Neural cell (in vitro differentiated cells): Measurements from ENCODE around the gene NDUFAF4.

ENCODE experiments used
- CTCF ChIP-seq: fragments of 450-650 bp; IDR thresholded peaks from 2 replicates; pipeline ENCODE4 v1.5.1; 2014; ENCODE audit warnings: antibody characterized with exemption, mild to moderate bottlenecking, moderate library complexity; ENCODE audit not compliant: poor library complexity, severe bottlenecking
- EP300 ChIP-seq: fragments of 450-650 bp; conservative IDR thresholded peaks from 2 replicates; pipeline ENCODE4 v1.6.1; 2014; ENCODE audit warnings: antibody characterized with exemption, mild to moderate bottlenecking, moderate library complexity; ENCODE audit not compliant: poor library complexity, severe bottlenecking
- EZH2 ChIP-seq: fragments of 200-600, 300-800 bp; shearing (Covaris generic), sonication (generic); IDR thresholded peaks from 2 replicates; pipeline ENCODE4 v1.6.1; 2014; ENCODE audit warnings: antibody characterized with exemption, low read length, borderline replicate concordance, mild to moderate bottlenecking; ENCODE audit not compliant: insufficient read depth, poor library complexity, severe bottlenecking
- POLR2AphosphoS5 ChIP-seq: IDR thresholded peaks from 2 replicates; pipeline ENCODE4 v1.6.1; 2012
- RAD21 ChIP-seq: fragments of 450-650 bp; conservative IDR thresholded peaks from 2 replicates; pipeline ENCODE4 v1.6.1; 2014; ENCODE audit warnings: antibody characterized with exemption, mild to moderate bottlenecking, moderate library complexity
- REST ChIP-seq: IDR thresholded peaks from 2 replicates; pipeline ENCODE4 v1.6.1; 2012; ENCODE audit warnings: borderline replicate concordance
- SMC3 ChIP-seq: fragments of 450-650 bp; conservative IDR thresholded peaks from 2 replicates; pipeline ENCODE4 v1.6.1; 2014; ENCODE audit warnings: antibody characterized with exemption, mild to moderate bottlenecking, moderate library complexity; ENCODE audit not compliant: poor library complexity
- TAF1 ChIP-seq: IDR thresholded peaks from 2 replicates; pipeline ENCODE4 v1.6.1; 2012; ENCODE audit warnings: low read depth

DNA sequence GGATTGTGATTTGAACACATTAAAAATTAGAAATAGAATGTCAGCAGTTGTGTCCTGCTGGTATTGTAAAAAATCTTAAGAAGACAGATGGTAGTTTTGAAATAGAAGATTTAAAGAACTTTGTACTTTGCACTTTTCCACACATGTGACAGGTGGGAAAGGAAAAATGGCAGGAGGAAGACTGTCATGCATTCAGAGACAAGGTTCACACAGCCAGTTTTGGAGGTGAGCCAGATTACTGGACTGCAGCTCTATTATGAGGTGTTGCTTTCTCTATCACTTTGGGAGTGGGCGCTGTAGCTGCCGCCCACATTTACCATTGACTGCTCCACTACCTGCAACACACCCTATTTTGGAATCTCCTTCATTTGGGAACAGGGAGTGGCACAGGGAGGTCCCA lies 12.1 kb upstream of the NDUFAF4 start:
- TF ChIP-seq SMC3 = no peak
- TF ChIP-seq RAD21 = no peak
- no peak for TF ChIP-seq CTCF
- TF ChIP-seq REST = no peak
- TF ChIP-seq EZH2 = no peak
- TF ChIP-seq EP300 = no peak
- TF ChIP-seq POLR2AphosphoS5 = no peak
- no peak for TF ChIP-seq TAF1
